Neural cell (in vitro differentiated cells): Measurements from ENCODE around the gene ANKK1. TPM values are rescaled to one million over a fixed set of nuclear protein-coding genes. Genes with fewer than 3 reads are reported as not detected.

Source experiments
- H2AFZ ChIP-seq: fragments of 200-600, 300-800 bp; sonication (generic), shearing (Covaris generic); 2 replicates; pipeline ENCODE4 v1.6.0; 2014; ENCODE audit warnings: low read depth, mild to moderate bottlenecking, antibody characterized with exemption, low read length, moderate library complexity
- H3F3A ChIP-seq: fragments of 200-600 bp; shearing (Covaris generic); 2 replicates; pipeline ENCODE4 v1.6.1; 2016; ENCODE audit warnings: mild to moderate bottlenecking, moderate library complexity, mixed read lengths, antibody characterized with exemption, low read length; ENCODE audit not compliant: insufficient read depth, poor library complexity, severe bottlenecking
- H3K27ac ChIP-seq: fragments of 200-600, 300-800 bp; sonication (generic), shearing (Covaris generic); 2 replicates; pipeline ENCODE4 v1.5.1; 2014; ENCODE audit warnings: mild to moderate bottlenecking, low read length, moderate library complexity
- H3K27me3 ChIP-seq: fragments of 300-800, 200-600 bp; sonication (generic), shearing (Covaris generic); 2 replicates; pipeline ENCODE4 v1.6.0; 2014; ENCODE audit warnings: mild to moderate bottlenecking, low read depth, low read length, moderate library complexity; ENCODE audit not compliant: insufficient read depth
- H3K36me3 ChIP-seq: fragments of 300-800, 200-600 bp; sonication (generic), shearing (Covaris generic); 2 replicates; pipeline ENCODE4 v1.5.1; 2014; ENCODE audit warnings: mild to moderate bottlenecking, antibody characterized with exemption, low read length, moderate library complexity; ENCODE audit not compliant: insufficient read depth
- H3K4me2 ChIP-seq: fragments of 300-800, 200-600 bp; sonication (generic), shearing (Covaris generic); 2 replicates; pipeline ENCODE4 v1.6.0; 2014; ENCODE audit warnings: mild to moderate bottlenecking, low read length
- H3K4me3 ChIP-seq: fragments of 300-800, 200-600 bp; sonication (generic), shearing (Covaris generic); 2 replicates; pipeline ENCODE4 v1.5.1; 2014; ENCODE audit warnings: mild to moderate bottlenecking, low read length, moderate library complexity
- H3K79me2 ChIP-seq: fragments of 200-600 bp; shearing (Covaris generic); replicated peaks from 2 replicates; pipeline ENCODE4 v1.6.0; 2014; ENCODE audit warnings: mild to moderate bottlenecking, low read length, moderate library complexity; ENCODE audit not compliant: insufficient read depth
- H3K9ac ChIP-seq: fragments of 300-800, 200-600 bp; sonication (generic), shearing (Covaris generic); 2 replicates; pipeline ENCODE4 v1.6.1; 2016; ENCODE audit warnings: mild to moderate bottlenecking, low read length, mixed read lengths
- H3K9me2 ChIP-seq: fragments of 200-600 bp; shearing (Covaris generic); 2 replicates; pipeline ENCODE4 v1.6.1; 2016; ENCODE audit warnings: mild to moderate bottlenecking, low read length, mixed read lengths; ENCODE audit not compliant: insufficient read depth
- H3K9me3 ChIP-seq: fragments of 200-600, 300-800 bp; sonication (generic), shearing (Covaris generic); 2 replicates; pipeline ENCODE4 v1.6.1; 2016; ENCODE audit warnings: mild to moderate bottlenecking, mixed run types, low read length, moderate library complexity, mixed read lengths
- H4K20me1 ChIP-seq: fragments of 200-600 bp; shearing (Covaris generic); 2 replicates; pipeline ENCODE4 v1.6.1; 2016; ENCODE audit warnings: mild to moderate bottlenecking, mixed run types; ENCODE audit not compliant: insufficient read depth
- EP300 ChIP-seq: fragments of 450-650 bp; conservative IDR thresholded peaks from 2 replicates; pipeline ENCODE4 v1.6.1; 2014; ENCODE audit warnings: antibody characterized with exemption, mild to moderate bottlenecking, moderate library complexity; ENCODE audit not compliant: poor library complexity, severe bottlenecking
- EZH2 ChIP-seq: fragments of 200-600, 300-800 bp; shearing (Covaris generic), sonication (generic); IDR thresholded peaks from 2 replicates; pipeline ENCODE4 v1.6.1; 2014; ENCODE audit warnings: antibody characterized with exemption, low read length, borderline replicate concordance, mild to moderate bottlenecking; ENCODE audit not compliant: insufficient read depth, poor library complexity, severe bottlenecking
- MXI1 ChIP-seq: fragments of 450-650 bp; conservative IDR thresholded peaks from 2 replicates; pipeline ENCODE4 v1.6.1; 2014; ENCODE audit warnings: antibody characterized with exemption, mild to moderate bottlenecking; ENCODE audit not compliant: poor library complexity, severe bottlenecking
- POLR2AphosphoS5 ChIP-seq: IDR thresholded peaks from 2 replicates; pipeline ENCODE4 v1.6.1; 2012
- RAD21 ChIP-seq: fragments of 450-650 bp; conservative IDR thresholded peaks from 2 replicates; pipeline ENCODE4 v1.6.1; 2014; ENCODE audit warnings: antibody characterized with exemption, mild to moderate bottlenecking, moderate library complexity
- SMC3 ChIP-seq: fragments of 450-650 bp; conservative IDR thresholded peaks from 2 replicates; pipeline ENCODE4 v1.6.1; 2014; ENCODE audit warnings: antibody characterized with exemption, mild to moderate bottlenecking, moderate library complexity; ENCODE audit not compliant: poor library complexity
- TAF1 ChIP-seq: IDR thresholded peaks from 2 replicates; pipeline ENCODE4 v1.6.1; 2012; ENCODE audit warnings: low read depth
- polyA plus RNA-seq: library from polyadenylated mRNA; depleted of rRNA; stranded (reverse); fragments of >200 nt; gene quantifications from 2 replicates; pipeline ENCODE4 v1.2.3, GENCODE V29; 2014
- TF ChIP-seq, protein P1 (sequence below): IDR thresholded peaks from 2 replicates; pipeline ENCODE4 v1.6.1; 2012; ENCODE audit warnings: borderline replicate concordance
- TF ChIP-seq, protein P2 (sequence below): fragments of 450-650 bp; IDR thresholded peaks from 2 replicates; pipeline ENCODE4 v1.5.1; 2014; ENCODE audit warnings: antibody characterized with exemption, mild to moderate bottlenecking, moderate library complexity; ENCODE audit not compliant: poor library complexity, severe bottlenecking

The ANKK1 gene
- polyA plus RNA-seq, 1 donor from 2014 or later: not detected

- Histone ChIP-seq H3K79me2 (no peaks in the 10 kb centered on the region), H3F3A (no peaks in the 10 kb centered on the region), H3K4me2 (no peak overlapping the region), H3K27me3 (no peaks in the 10 kb centered on the region), H2AFZ (no peak overlapping the region), H3K9ac (no peak overlapping the region), H3K27ac (no peak overlapping the region), H3K9me3 (no peaks in the 10 kb centered on the region), H4K20me1 (no peaks in the 10 kb centered on the region), H3K9me2 (no peaks in the 10 kb centered on the region), H3K36me3 (no peaks in the 10 kb centered on the region), H3K4me3 (no peak overlapping the region)
- TF ChIP-seq SMC3: no peak
- no peak for TF ChIP-seq TAF1
- no peak for TF ChIP-seq EZH2
- TF ChIP-seq RAD21: no peak
- TF ChIP-seq POLR2AphosphoS5: no peak
- TF ChIP-seq, protein P1, sequence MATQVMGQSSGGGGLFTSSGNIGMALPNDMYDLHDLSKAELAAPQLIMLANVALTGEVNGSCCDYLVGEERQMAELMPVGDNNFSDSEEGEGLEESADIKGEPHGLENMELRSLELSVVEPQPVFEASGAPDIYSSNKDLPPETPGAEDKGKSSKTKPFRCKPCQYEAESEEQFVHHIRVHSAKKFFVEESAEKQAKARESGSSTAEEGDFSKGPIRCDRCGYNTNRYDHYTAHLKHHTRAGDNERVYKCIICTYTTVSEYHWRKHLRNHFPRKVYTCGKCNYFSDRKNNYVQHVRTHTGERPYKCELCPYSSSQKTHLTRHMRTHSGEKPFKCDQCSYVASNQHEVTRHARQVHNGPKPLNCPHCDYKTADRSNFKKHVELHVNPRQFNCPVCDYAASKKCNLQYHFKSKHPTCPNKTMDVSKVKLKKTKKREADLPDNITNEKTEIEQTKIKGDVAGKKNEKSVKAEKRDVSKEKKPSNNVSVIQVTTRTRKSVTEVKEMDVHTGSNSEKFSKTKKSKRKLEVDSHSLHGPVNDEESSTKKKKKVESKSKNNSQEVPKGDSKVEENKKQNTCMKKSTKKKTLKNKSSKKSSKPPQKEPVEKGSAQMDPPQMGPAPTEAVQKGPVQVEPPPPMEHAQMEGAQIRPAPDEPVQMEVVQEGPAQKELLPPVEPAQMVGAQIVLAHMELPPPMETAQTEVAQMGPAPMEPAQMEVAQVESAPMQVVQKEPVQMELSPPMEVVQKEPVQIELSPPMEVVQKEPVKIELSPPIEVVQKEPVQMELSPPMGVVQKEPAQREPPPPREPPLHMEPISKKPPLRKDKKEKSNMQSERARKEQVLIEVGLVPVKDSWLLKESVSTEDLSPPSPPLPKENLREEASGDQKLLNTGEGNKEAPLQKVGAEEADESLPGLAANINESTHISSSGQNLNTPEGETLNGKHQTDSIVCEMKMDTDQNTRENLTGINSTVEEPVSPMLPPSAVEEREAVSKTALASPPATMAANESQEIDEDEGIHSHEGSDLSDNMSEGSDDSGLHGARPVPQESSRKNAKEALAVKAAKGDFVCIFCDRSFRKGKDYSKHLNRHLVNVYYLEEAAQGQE: no peak
- TF ChIP-seq EP300: no peak
- TF ChIP-seq, protein P2, sequence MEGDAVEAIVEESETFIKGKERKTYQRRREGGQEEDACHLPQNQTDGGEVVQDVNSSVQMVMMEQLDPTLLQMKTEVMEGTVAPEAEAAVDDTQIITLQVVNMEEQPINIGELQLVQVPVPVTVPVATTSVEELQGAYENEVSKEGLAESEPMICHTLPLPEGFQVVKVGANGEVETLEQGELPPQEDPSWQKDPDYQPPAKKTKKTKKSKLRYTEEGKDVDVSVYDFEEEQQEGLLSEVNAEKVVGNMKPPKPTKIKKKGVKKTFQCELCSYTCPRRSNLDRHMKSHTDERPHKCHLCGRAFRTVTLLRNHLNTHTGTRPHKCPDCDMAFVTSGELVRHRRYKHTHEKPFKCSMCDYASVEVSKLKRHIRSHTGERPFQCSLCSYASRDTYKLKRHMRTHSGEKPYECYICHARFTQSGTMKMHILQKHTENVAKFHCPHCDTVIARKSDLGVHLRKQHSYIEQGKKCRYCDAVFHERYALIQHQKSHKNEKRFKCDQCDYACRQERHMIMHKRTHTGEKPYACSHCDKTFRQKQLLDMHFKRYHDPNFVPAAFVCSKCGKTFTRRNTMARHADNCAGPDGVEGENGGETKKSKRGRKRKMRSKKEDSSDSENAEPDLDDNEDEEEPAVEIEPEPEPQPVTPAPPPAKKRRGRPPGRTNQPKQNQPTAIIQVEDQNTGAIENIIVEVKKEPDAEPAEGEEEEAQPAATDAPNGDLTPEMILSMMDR: no peak
- TF ChIP-seq MXI1: no peak
These were observed 47.5 kb upstream of the ANKK1 start for GRCh38 chr11:113339929-113340589.

- H3K9me2 ChIP-seq: no peaks in the 10 kb centered on the region
- H3K79me2 ChIP-seq: no peaks in the 10 kb centered on the region
- H2AFZ ChIP-seq: no peak overlapping the region
- no peaks in the 10 kb centered on the region for H3K36me3 ChIP-seq
- no peak for TF ChIP-seq EP300
- TF ChIP-seq EZH2: no peak
- TF ChIP-seq, protein P1: no peak
- TF ChIP-seq RAD21: no peak
- no peak for TF ChIP-seq POLR2AphosphoS5
- TF ChIP-seq, protein P2: no peak
- TF ChIP-seq SMC3: no peak
- no peak for TF ChIP-seq MXI1
- no peak for TF ChIP-seq TAF1
- no peaks in the 10 kb centered on the region for H3F3A ChIP-seq
- H3K9ac ChIP-seq: no peak overlapping the region
- H3K4me2 ChIP-seq: no peak overlapping the region
- no peaks in the 10 kb centered on the region for H3K9me3 ChIP-seq
- H3K27ac ChIP-seq: no peak overlapping the region
- H3K27me3 ChIP-seq: no peaks in the 10 kb centered on the region
- H4K20me1 ChIP-seq: no peaks in the 10 kb centered on the region
- no peak overlapping the region for H3K4me3 ChIP-seq
These were observed 46.0 kb upstream of the ANKK1 start for GRCh38 chr11:113341388-113342165.
